ENCODE data around the gene CCDC177.

DNA sequence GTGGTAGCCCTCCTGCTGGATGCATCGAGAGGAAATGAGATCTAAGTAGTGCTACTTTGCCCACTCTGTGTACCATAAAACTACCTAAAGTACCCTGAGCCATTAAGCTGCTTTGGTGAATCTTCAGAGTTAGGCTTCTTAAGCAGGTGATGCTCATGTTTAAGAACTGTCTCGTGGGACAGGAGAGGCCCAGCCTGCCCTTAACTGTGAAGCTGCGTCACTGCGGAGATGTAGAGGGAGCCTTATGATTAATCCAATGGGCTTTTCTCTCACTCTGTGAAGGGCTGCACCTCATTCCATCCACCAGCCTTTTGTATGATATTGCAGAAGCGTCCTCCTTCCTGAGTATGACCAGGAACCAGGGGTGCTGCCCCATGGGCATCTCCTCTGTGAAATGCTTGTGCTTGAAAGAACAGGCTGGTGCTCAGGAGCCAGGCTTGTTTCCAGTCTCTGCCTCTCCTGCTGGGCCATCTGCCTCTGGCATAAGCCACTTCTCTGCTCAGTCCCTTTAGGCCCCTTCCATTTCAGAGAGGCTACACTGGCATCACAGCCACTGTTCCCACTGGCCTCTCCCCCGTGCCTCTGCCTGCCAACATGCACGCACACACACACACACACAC, 6.8 kb upstream of the CCDC177 start:
- TF ChIP-seq POLR2A (IDR thresholded peaks at IDR 0.05; ENCODE audit: low read length) (no peak), NFE2L2 (conservative IDR thresholded peaks at IDR 0.05; ENCODE audit: low read length) (no peak), RARB (CRISPR knock-in tag; IDR thresholded peaks at IDR 0.05) (no peak), NR3C1 (IDR thresholded peaks at IDR 0.05) (no peak)
- TF ChIP-seq, protein P1, sequence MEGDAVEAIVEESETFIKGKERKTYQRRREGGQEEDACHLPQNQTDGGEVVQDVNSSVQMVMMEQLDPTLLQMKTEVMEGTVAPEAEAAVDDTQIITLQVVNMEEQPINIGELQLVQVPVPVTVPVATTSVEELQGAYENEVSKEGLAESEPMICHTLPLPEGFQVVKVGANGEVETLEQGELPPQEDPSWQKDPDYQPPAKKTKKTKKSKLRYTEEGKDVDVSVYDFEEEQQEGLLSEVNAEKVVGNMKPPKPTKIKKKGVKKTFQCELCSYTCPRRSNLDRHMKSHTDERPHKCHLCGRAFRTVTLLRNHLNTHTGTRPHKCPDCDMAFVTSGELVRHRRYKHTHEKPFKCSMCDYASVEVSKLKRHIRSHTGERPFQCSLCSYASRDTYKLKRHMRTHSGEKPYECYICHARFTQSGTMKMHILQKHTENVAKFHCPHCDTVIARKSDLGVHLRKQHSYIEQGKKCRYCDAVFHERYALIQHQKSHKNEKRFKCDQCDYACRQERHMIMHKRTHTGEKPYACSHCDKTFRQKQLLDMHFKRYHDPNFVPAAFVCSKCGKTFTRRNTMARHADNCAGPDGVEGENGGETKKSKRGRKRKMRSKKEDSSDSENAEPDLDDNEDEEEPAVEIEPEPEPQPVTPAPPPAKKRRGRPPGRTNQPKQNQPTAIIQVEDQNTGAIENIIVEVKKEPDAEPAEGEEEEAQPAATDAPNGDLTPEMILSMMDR (IDR thresholded peaks at IDR 0.05): no peak
